ENCODE results near the gene KAZALD1.

The KAZALD1 gene

GRCh38 chr10:101060951-101061623, 702 bp upstream of the KAZALD1 start (continued):
- no peak for TF ChIP-seq ZNF626 (tag by site-specific recombination; IDR thresholded peaks at IDR 0.05)
- peak; percentile 47; the same call in 1 of the 2 replicates for TF ChIP-seq ZNF513 (tag by site-specific recombination; IDR thresholded peaks at IDR 0.05)
- TF ChIP-seq ZNF768 (tag by site-specific recombination; IDR thresholded peaks at IDR 0.05), result no peak
- TF ChIP-seq ZNF175 (tag by site-specific recombination; IDR thresholded peaks at IDR 0.05), result no peak
- 0 out of 2 replicates have a peak, but pooled peaks have one; percentile 34 for TF ChIP-seq ZNF239 (tag by site-specific recombination; IDR thresholded peaks at IDR 0.05)
- 0 out of 2 replicates have a peak, but pooled peaks have one; percentile 38 for TF ChIP-seq SCRT2 (tag by site-specific recombination; IDR thresholded peaks at IDR 0.05)
- TF ChIP-seq SETDB1 (IDR thresholded peaks at IDR 0.05; ENCODE audit: insufficient read length, low read length), result no peak
- no peak for TF ChIP-seq ZNF114 (tag by site-specific recombination; IDR thresholded peaks at IDR 0.05)
- peak; percentile 78 for TF ChIP-seq INSM2 (tag by site-specific recombination; IDR thresholded peaks at IDR 0.05)
- no peak for TF ChIP-seq ZSCAN23 (tag by site-specific recombination; IDR thresholded peaks at IDR 0.05)
- peak; percentile 93 for TF ChIP-seq ZNF501 (tag by site-specific recombination; IDR thresholded peaks at IDR 0.05)
- peak; percentile 95 for TF ChIP-seq ZBTB20 (tag by site-specific recombination; IDR thresholded peaks at IDR 0.05)
- peak; percentile 91 for TF ChIP-seq ZNF600 (tag by site-specific recombination; IDR thresholded peaks at IDR 0.05)
- peak; percentile 99 for TF ChIP-seq GLIS2 (tag by site-specific recombination; IDR thresholded peaks at IDR 0.05)
- TF ChIP-seq ZFP41 (tag by site-specific recombination; IDR thresholded peaks at IDR 0.05; ENCODE audit: borderline replicate concordance), result no peak
- peak; percentile 34; the same call in 1 of the 2 replicates for TF ChIP-seq ZBTB7A (tag by site-specific recombination; IDR thresholded peaks at IDR 0.05; ENCODE audit: low read depth)
- no peak for TF ChIP-seq ZNF560 (tag by site-specific recombination; IDR thresholded peaks at IDR 0.05; ENCODE audit: borderline replicate concordance)
- 0 out of 2 replicates have a peak, but pooled peaks have one; percentile 39 for TF ChIP-seq ZNF394 (tag by site-specific recombination; IDR thresholded peaks at IDR 0.05; ENCODE audit: borderline replicate concordance)
- peak; percentile 99 for TF ChIP-seq PATZ1 (tag by site-specific recombination; IDR thresholded peaks at IDR 0.05)
- TF ChIP-seq ZNF202 (tag by site-specific recombination; IDR thresholded peaks at IDR 0.05; ENCODE audit: borderline replicate concordance), result no peak
- no peak for TF ChIP-seq ZNF837 (tag by site-specific recombination; IDR thresholded peaks at IDR 0.05)
- TF ChIP-seq ZNF10 (tag by site-specific recombination; IDR thresholded peaks at IDR 0.05), result peak; percentile 73
- TF ChIP-seq ZNF76 (tag by site-specific recombination; IDR thresholded peaks at IDR 0.05; ENCODE audit: borderline replicate concordance, low read depth), result peak; percentile 78
- no peak for TF ChIP-seq BCL6B (tag by site-specific recombination; IDR thresholded peaks at IDR 0.05)
- TF ChIP-seq ZBTB48 (tag by site-specific recombination; IDR thresholded peaks at IDR 0.05), result peak; percentile 87; the same call in 1 of the 2 replicates
- TF ChIP-seq ZNF596 (tag by site-specific recombination; IDR thresholded peaks at IDR 0.05), result 0 out of 2 replicates have a peak, but pooled peaks have one; percentile 5
- TF ChIP-seq OSR2 (tag by site-specific recombination; IDR thresholded peaks at IDR 0.05), result peak; percentile 47; the same call in 1 of the 2 replicates
- TF ChIP-seq ZNF558 (tag by site-specific recombination; IDR thresholded peaks at IDR 0.05), result no peak
- TF ChIP-seq ZBTB10 (tag by site-specific recombination; IDR thresholded peaks at IDR 0.05), result peak; percentile 83
- peak; percentile 53; the same call in 1 of the 2 replicates for TF ChIP-seq ZNF341 (tag by site-specific recombination; IDR thresholded peaks at IDR 0.05; ENCODE audit: low read depth)
- peak; percentile 49 for TF ChIP-seq ZIC2 (tag by site-specific recombination; IDR thresholded peaks at IDR 0.05)

Data from HEK293 (cell line).